Stimulated activated naive CD8-positive, alpha-beta T cell treated with anti-CD3 and anti-CD28 coated beads, Interleukin-15, Interleukin-2, amounts not matched to agents 100 ng/mL and 50 ng/mL, for 24 hours (primary cell): ENCODE measurements around the gene HIGD2A.

Source experiments
- H3K27ac Mint-ChIP-seq: one replicate; pipeline ENCODE4 v1.8.0; 2021; ENCODE audit warnings: mild to moderate bottlenecking, mixed read lengths
- H3K27me3 Mint-ChIP-seq: one replicate; pipeline ENCODE4 v1.8.0; 2021; ENCODE audit warnings: mixed read lengths
- H3K36me3 Mint-ChIP-seq: one replicate; pipeline ENCODE4 v1.8.0; 2021; ENCODE audit warnings: low read depth, mixed read lengths
- H3K4me1 Mint-ChIP-seq: one replicate; pipeline ENCODE4 v1.8.0; 2021; ENCODE audit warnings: low read depth, mixed read lengths
- H3K4me3 Mint-ChIP-seq: one replicate; pipeline ENCODE4 v1.8.0; 2021; ENCODE audit warnings: mild to moderate bottlenecking, mixed read lengths
- H3K9me3 Mint-ChIP-seq: one replicate; pipeline ENCODE4 v1.8.0; 2021; ENCODE audit warnings: mixed read lengths

The HIGD2A gene

GRCh38 chr5:176415240-176415951, 26.8 kb downstream of the HIGD2A start:
- no peak overlapping the region for H3K27ac Mint-ChIP-seq
- no peaks in the 10 kb centered on the region for H3K27me3 Mint-ChIP-seq
- H3K36me3 Mint-ChIP-seq, result no peaks in the 10 kb centered on the region
- peak overlapping the region; percentile 84 for H3K4me3 Mint-ChIP-seq
- H3K9me3 Mint-ChIP-seq, result no peaks in the 10 kb centered on the region
- H3K4me1 Mint-ChIP-seq, result peaks cover 38% of the 10 kb centered on the region

- H3K27me3 Mint-ChIP-seq, result no peaks in the 10 kb centered on the region
- H3K36me3 Mint-ChIP-seq, result no peaks in the 10 kb centered on the region
- H3K4me3 Mint-ChIP-seq, result peak within 1 kb of the TSS; percentile 84
- H3K4me1 Mint-ChIP-seq, result peaks cover 35% of the 10 kb centered on the region
- no peak within 1 kb of the TSS for H3K27ac Mint-ChIP-seq
- no peaks in the 10 kb centered on the region for H3K9me3 Mint-ChIP-seq
These were observed 27.7 kb downstream of the HIGD2A start, which contains the start of gene CLTB for GRCh38 chr5:176415952-176416924. TSS of gene CLTB (minus strand) at chr5:176416539. CDS start at chr5:176416363, 176 bp downstream.

DNA sequence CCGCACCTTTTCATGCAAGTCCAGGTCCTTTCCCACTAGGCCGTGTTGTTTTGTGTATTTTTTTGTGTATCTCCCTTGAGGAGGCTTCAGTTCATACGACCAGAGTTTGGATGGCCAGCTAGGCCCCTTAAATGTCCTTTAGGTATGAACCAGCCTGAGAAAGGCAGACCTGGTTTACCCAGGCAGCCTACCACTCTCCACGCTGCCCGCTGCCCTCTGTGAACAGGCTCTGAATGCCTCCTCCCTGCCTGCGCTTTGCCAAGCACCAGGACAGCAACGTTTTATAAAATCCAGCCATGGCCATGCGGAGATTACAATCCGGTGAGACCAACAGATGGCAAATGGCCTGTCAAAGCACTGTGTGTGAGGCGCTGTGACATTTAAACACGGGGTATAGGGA, 28.4 kb downstream of the HIGD2A start:
- no peaks in the 10 kb centered on the region for H3K27me3 Mint-ChIP-seq
- peak overlapping the region; percentile 62 for H3K4me3 Mint-ChIP-seq
- no peak overlapping the region for H3K27ac Mint-ChIP-seq
- no peaks in the 10 kb centered on the region for H3K36me3 Mint-ChIP-seq
- no peaks in the 10 kb centered on the region for H3K9me3 Mint-ChIP-seq
- H3K4me1 Mint-ChIP-seq, result peaks cover 30% of the 10 kb centered on the region

DNA sequence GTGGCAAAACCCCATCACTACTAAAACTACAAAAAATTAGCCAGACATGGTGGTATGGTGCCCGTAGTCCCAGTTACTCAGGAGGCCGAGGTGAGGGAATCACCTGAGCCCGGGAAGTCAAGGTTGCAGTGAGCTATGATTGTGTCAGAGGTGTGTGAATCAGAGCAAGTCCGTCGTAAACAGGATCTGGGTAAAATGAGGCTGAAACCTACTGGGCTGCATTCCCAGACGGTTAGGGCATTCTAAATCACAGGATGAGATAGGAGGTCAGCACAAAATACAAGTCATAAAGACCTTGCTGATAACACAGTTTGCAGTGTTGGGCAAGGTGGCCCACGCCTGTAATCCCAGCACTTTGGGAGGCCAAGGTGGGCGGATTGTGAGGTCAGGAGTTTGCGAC, 29.7 kb downstream of the HIGD2A start:
- no peaks in the 10 kb centered on the region for H3K36me3 Mint-ChIP-seq
- H3K4me3 Mint-ChIP-seq, result no peak overlapping the region
- H3K4me1 Mint-ChIP-seq, result peaks cover 30% of the 10 kb centered on the region
- H3K27me3 Mint-ChIP-seq, result no peaks in the 10 kb centered on the region
- peak overlapping the region; percentile 1 for H3K27ac Mint-ChIP-seq
- no peaks in the 10 kb centered on the region for H3K9me3 Mint-ChIP-seq

DNA sequence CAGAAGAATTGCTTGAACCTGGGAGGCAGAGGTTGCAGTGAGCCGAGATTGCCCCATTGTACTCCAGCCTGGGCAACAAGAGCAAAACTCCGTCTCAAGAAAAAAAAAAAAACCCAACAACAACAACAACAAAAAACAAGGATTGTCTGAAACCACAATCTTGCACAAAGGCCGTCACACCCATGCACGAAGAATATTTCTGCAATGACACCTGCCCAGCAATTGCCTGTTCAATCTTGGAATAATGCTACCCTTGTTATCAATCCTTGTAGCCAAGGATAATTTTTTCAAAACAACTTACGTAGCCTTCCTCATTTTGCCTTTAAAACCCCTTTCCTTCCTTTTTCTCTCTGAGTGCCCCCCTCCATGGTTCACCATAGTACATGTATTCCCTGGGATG, 31.5 kb downstream of the HIGD2A start:
- Mint-ChIP-seq H3K27me3 (no peaks in the 10 kb centered on the region), H3K27ac (no peak overlapping the region), H3K4me1 (peaks cover 14% of the 10 kb centered on the region), H3K9me3 (no peaks in the 10 kb centered on the region), H3K4me3 (no peak overlapping the region), H3K36me3 (no peaks in the 10 kb centered on the region)

DNA sequence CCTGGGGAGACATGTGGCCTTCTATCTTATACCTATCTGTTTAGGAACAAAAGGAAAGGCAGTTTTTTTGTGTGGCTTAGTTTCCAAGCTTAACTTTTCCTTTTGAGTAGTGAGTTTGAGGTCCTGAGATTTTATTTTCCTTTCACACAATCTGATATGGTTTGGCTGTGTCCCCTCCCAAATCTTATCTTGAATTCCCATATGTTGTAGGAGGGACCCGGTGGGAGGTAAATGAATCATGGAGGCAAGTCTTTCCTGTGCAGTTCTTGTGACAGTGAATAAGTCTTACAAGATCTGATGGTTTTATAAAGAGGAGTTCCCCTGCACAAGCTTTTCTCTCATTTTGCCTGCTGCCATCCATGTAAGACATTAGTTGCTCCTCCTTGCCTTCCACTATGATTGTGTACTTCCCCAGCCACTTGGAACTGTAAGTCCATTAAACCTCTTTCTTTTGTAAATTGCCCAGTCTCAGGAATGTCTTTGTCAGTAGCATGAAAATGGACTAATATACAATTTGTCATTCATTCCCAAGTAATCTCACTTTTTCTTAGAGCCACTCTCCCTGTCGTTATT, 32.5 kb downstream of the HIGD2A start:
- Mint-ChIP-seq H3K9me3 (no peaks in the 10 kb centered on the region), H3K4me3 (no peak overlapping the region), H3K27ac (no peak overlapping the region), H3K36me3 (no peaks in the 10 kb centered on the region), H3K4me1 (peaks cover 8% of the 10 kb centered on the region), H3K27me3 (no peaks in the 10 kb centered on the region)

DNA sequence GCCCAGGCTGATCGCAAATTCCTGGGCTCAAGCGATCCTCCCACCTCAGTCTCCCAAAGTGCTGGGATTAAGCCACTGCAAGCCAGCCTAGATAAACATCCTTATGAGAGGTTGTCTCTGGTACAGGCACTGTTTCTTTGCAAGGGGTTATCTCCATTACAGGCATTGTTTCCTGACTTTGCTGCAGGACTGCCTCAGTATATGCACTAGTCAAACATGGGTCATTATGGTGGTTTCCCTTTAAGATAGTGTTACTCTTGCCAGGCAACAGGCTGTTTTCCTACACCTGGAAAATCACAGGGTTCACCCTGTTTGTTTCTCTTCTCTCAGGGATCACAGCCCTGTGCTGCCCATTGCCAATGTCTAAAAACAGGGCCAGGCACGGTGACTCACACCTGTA, 35.6 kb downstream of the HIGD2A start:
- Mint-ChIP-seq H3K4me3 (no peak overlapping the region), H3K36me3 (no peaks in the 10 kb centered on the region), H3K4me1 (no peaks in the 10 kb centered on the region), H3K27me3 (no peaks in the 10 kb centered on the region), H3K9me3 (no peaks in the 10 kb centered on the region), H3K27ac (no peak overlapping the region)

DNA sequence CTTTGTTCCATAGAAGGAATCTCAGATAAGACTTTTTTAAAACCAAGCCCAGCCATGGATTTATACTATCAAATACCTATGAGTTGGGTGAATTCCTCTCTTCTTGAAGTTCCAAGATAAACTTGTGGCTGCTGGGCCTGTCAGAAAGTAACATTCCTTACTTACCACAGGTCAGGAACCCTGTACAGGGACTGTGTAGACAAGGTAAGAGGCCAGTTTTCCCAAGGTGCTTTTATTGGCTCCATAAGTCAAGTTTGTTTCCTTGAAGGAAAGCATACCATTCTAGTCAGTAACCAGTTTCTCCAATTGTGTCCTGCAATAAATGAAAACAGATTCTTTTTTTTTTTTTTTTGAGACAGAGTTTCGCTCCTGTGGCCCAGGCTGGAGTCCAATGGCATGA, 36.6 kb downstream of the HIGD2A start:
- no peak overlapping the region for H3K27ac Mint-ChIP-seq
- no peaks in the 10 kb centered on the region for H3K27me3 Mint-ChIP-seq
- no peak overlapping the region for H3K4me3 Mint-ChIP-seq
- H3K4me1 Mint-ChIP-seq, result peaks cover 4% of the 10 kb centered on the region
- H3K9me3 Mint-ChIP-seq, result no peaks in the 10 kb centered on the region
- H3K36me3 Mint-ChIP-seq, result no peaks in the 10 kb centered on the region

- Mint-ChIP-seq H3K27ac (no peak overlapping the region), H3K36me3 (no peaks in the 10 kb centered on the region), H3K27me3 (no peaks in the 10 kb centered on the region), H3K4me3 (no peak overlapping the region), H3K4me1 (peaks cover 10% of the 10 kb centered on the region), H3K9me3 (no peaks in the 10 kb centered on the region)
These were observed 37.2 kb downstream of the HIGD2A start for GRCh38 chr5:176425791-176426190.

- Mint-ChIP-seq H3K27me3 (no peaks in the 10 kb centered on the region), H3K4me3 (no peak overlapping the region), H3K27ac (no peak overlapping the region), H3K36me3 (no peaks in the 10 kb centered on the region), H3K9me3 (no peaks in the 10 kb centered on the region), H3K4me1 (peaks cover 10% of the 10 kb centered on the region)
These were observed 38.3 kb downstream of the HIGD2A start for GRCh38 chr5:176426876-176427275.

DNA sequence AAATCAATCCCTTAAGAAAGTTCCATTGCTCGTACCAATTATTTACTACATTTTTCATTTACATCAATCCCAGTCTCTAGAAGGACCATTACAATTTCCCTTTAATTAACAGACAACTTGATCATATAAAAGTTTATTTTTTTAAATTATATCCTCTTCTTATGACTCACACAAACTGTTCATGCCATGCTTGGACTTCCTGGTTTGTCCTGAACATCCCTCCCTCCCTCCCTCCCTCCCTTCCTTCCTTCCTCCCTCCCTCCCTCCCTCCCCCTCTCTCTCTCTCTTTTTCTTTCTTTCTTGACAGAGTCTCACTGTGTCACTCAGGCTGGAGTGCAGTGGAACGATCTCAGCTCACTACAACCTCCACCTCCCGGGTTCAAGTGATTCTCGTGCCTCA, 39.4 kb downstream of the HIGD2A start:
- no peaks in the 10 kb centered on the region for H3K9me3 Mint-ChIP-seq
- no peak overlapping the region for H3K4me3 Mint-ChIP-seq
- no peaks in the 10 kb centered on the region for H3K36me3 Mint-ChIP-seq
- no peak overlapping the region for H3K27ac Mint-ChIP-seq
- H3K27me3 Mint-ChIP-seq, result no peaks in the 10 kb centered on the region
- H3K4me1 Mint-ChIP-seq, result peaks cover 10% of the 10 kb centered on the region

DNA sequence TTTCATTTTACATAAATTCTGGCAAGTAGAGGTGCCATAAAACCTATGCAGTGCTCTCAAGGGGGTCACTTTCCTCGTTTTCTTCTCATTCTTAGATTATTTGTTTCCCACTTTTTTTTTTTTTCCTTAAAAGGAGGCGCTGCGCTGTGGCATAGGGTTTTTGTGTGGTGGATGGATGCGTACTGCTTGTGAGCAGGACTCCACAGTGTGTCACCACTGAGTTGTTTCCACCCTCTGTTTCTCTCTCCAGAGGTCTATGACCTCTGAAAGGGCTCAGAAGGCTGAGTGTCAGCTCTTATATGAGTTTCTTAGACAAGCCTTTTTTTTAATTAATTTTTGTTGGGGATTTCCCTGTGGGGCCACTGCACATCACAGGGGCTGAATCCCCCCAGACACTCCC, 41.4 kb downstream of the HIGD2A start:
- no peak overlapping the region for H3K27ac Mint-ChIP-seq

GRCh38 chr5:176432707-176433106, 44.2 kb downstream of the HIGD2A start:
- H3K4me3 Mint-ChIP-seq, result no peak overlapping the region
- no peaks in the 10 kb centered on the region for H3K27me3 Mint-ChIP-seq
- H3K9me3 Mint-ChIP-seq, result no peaks in the 10 kb centered on the region
- no peak overlapping the region for H3K27ac Mint-ChIP-seq
- peaks cover 20% of the 10 kb centered on the region for H3K4me1 Mint-ChIP-seq
- no peaks in the 10 kb centered on the region for H3K36me3 Mint-ChIP-seq

More for the DNA sequence above, 41.4 kb downstream of the HIGD2A start:
- peaks cover 10% of the 10 kb centered on the region for H3K4me1 Mint-ChIP-seq
- H3K4me3 Mint-ChIP-seq, result no peak overlapping the region
- H3K27me3 Mint-ChIP-seq, result no peaks in the 10 kb centered on the region
- H3K9me3 Mint-ChIP-seq, result no peaks in the 10 kb centered on the region
- no peaks in the 10 kb centered on the region for H3K36me3 Mint-ChIP-seq

- Mint-ChIP-seq H3K27me3 (no peaks in the 10 kb centered on the region), H3K36me3 (no peaks in the 10 kb centered on the region), H3K4me3 (peak overlapping the region; percentile 60), H3K4me1 (peaks cover 10% of the 10 kb centered on the region), H3K27ac (peak overlapping the region; percentile 47), H3K9me3 (no peaks in the 10 kb centered on the region)
These were observed 48.1 kb downstream of the HIGD2A start for GRCh38 chr5:176436656-176437055.
